Measurements from ENCODE around the gene SLC7A10. TPM values are rescaled to one million over a fixed set of nuclear protein-coding genes. Genes with fewer than 3 reads are reported as not detected.

The SLC7A10 gene
- total RNA-seq, 1 donor, result not detected

GRCh38 chr19:33257828-33258227 lies 32.2 kb upstream of the SLC7A10 start:
- DNase-seq (ENCODE audit: insufficient read length, low spot score, missing footprints), result no peak
- TF ChIP-seq CTCF (IDR thresholded peaks at IDR 0.05; ENCODE audit: extremely low read depth, low read depth, low read length), result no peak
- H3K9me3 ChIP-seq (ENCODE audit: low read depth, low read length), result no peaks in the 10 kb centered on the region
- no peaks in the 10 kb centered on the region for H3K4me1 ChIP-seq (ENCODE audit: insufficient read depth, low read length)
- H3K36me3 ChIP-seq (ENCODE audit: insufficient read depth, low read length), result no peaks in the 10 kb centered on the region
- no peaks in the 10 kb centered on the region for H4K20me1 ChIP-seq (ENCODE audit: insufficient read depth, low read length)
- no peak overlapping the region for H3K4me3 ChIP-seq (ENCODE audit: insufficient read depth, low read length)
- no peaks in the 10 kb centered on the region for H3K27me3 ChIP-seq (ENCODE audit: insufficient read depth, low read length)
- no peaks in the 10 kb centered on the region for H3K79me2 ChIP-seq (ENCODE audit: insufficient read depth, low read length)
- H3K27ac ChIP-seq (ENCODE audit: low read depth, low read length), result no peak overlapping the region
- no peak overlapping the region for H2AFZ ChIP-seq (ENCODE audit: low read length)
- H3K4me2 ChIP-seq (ENCODE audit: insufficient read depth, low read length), result no peak overlapping the region

GRCh38 chr19:33256261-33256660 lies 30.6 kb upstream of the SLC7A10 start:
- H4K20me1 ChIP-seq (ENCODE audit: insufficient read depth, low read length), result no peaks in the 10 kb centered on the region
- no peak for DNase-seq (ENCODE audit: insufficient read length, low spot score, missing footprints)
- H3K79me2 ChIP-seq (ENCODE audit: insufficient read depth, low read length), result no peaks in the 10 kb centered on the region
- no peaks in the 10 kb centered on the region for H3K36me3 ChIP-seq (ENCODE audit: insufficient read depth, low read length)
- no peak overlapping the region for H3K4me3 ChIP-seq (ENCODE audit: insufficient read depth, low read length)
- H3K27ac ChIP-seq (ENCODE audit: low read depth, low read length), result no peak overlapping the region
- no peak overlapping the region for H2AFZ ChIP-seq (ENCODE audit: low read length)
- H3K27me3 ChIP-seq (ENCODE audit: insufficient read depth, low read length), result no peaks in the 10 kb centered on the region
- no peak for TF ChIP-seq CTCF (IDR thresholded peaks at IDR 0.05; ENCODE audit: extremely low read depth, low read depth, low read length)
- no peaks in the 10 kb centered on the region for H3K4me1 ChIP-seq (ENCODE audit: insufficient read depth, low read length)
- H3K4me2 ChIP-seq (ENCODE audit: insufficient read depth, low read length), result no peak overlapping the region
- no peaks in the 10 kb centered on the region for H3K9me3 ChIP-seq (ENCODE audit: low read depth, low read length)

GRCh38 chr19:33255781-33256180 lies 30.1 kb upstream of the SLC7A10 start:
- Histone ChIP-seq H3K4me3 (ENCODE audit: insufficient read depth, low read length) (no peak overlapping the region), H3K27me3 (ENCODE audit: insufficient read depth, low read length) (no peaks in the 10 kb centered on the region), H3K79me2 (ENCODE audit: insufficient read depth, low read length) (no peaks in the 10 kb centered on the region), H3K27ac (ENCODE audit: low read depth, low read length) (no peak overlapping the region), H3K9me3 (ENCODE audit: low read depth, low read length) (no peaks in the 10 kb centered on the region), H3K4me2 (ENCODE audit: insufficient read depth, low read length) (no peak overlapping the region), H2AFZ (ENCODE audit: low read length) (no peak overlapping the region), H3K4me1 (ENCODE audit: insufficient read depth, low read length) (no peaks in the 10 kb centered on the region), H4K20me1 (ENCODE audit: insufficient read depth, low read length) (no peaks in the 10 kb centered on the region), H3K36me3 (ENCODE audit: insufficient read depth, low read length) (no peaks in the 10 kb centered on the region)
- no peak for TF ChIP-seq CTCF (IDR thresholded peaks at IDR 0.05; ENCODE audit: extremely low read depth, low read depth, low read length)
- DNase-seq (ENCODE audit: insufficient read length, low spot score, missing footprints), result no peak

- no peak overlapping the region for H3K4me3 ChIP-seq (ENCODE audit: insufficient read depth, low read length)
- TF ChIP-seq CTCF (IDR thresholded peaks at IDR 0.05; ENCODE audit: extremely low read depth, low read depth, low read length), result no peak
- H3K4me2 ChIP-seq (ENCODE audit: insufficient read depth, low read length), result no peak overlapping the region
- H3K4me1 ChIP-seq (ENCODE audit: insufficient read depth, low read length), result no peaks in the 10 kb centered on the region
- no peaks in the 10 kb centered on the region for H3K79me2 ChIP-seq (ENCODE audit: insufficient read depth, low read length)
- H4K20me1 ChIP-seq (ENCODE audit: insufficient read depth, low read length), result no peaks in the 10 kb centered on the region
- H3K9me3 ChIP-seq (ENCODE audit: low read depth, low read length), result no peaks in the 10 kb centered on the region
- no peak for DNase-seq (ENCODE audit: insufficient read length, low spot score, missing footprints)
- H3K36me3 ChIP-seq (ENCODE audit: insufficient read depth, low read length), result no peaks in the 10 kb centered on the region
- no peaks in the 10 kb centered on the region for H3K27me3 ChIP-seq (ENCODE audit: insufficient read depth, low read length)
- no peak overlapping the region for H2AFZ ChIP-seq (ENCODE audit: low read length)
- no peak overlapping the region for H3K27ac ChIP-seq (ENCODE audit: low read depth, low read length)
Measured at GRCh38 chr19:33254245-33254824, 28.7 kb upstream of the SLC7A10 start.

Measured in osteoblast (primary cell).